Mammary epithelial cell (primary cell): ENCODE results near the gene SMIM28.

Experiments
- EZH2 ChIP-seq: IDR thresholded peaks from 2 replicates; pipeline ENCODE4 v1.6.1; 2012; ENCODE audit warnings: low read length, inconsistent platforms, borderline replicate concordance
- TF ChIP-seq, protein P1 (sequence below), 2 donors: IDR thresholded peaks in 1 of 2; conservative IDR thresholded peaks in 1 of 2; 2 replicates each; pipeline ENCODE4 v1.5.1; 2011 to 2012; ENCODE audit warnings: inconsistent platforms in 2 of 2, low read length in 2 of 2, mild to moderate bottlenecking in 2 of 2, control low read depth in 1 of 2, low read depth in 1 of 2; ENCODE audit not compliant: insufficient read depth in 1 of 2; ENCODE audit errors: extremely low read depth in 1 of 2

DNA sequence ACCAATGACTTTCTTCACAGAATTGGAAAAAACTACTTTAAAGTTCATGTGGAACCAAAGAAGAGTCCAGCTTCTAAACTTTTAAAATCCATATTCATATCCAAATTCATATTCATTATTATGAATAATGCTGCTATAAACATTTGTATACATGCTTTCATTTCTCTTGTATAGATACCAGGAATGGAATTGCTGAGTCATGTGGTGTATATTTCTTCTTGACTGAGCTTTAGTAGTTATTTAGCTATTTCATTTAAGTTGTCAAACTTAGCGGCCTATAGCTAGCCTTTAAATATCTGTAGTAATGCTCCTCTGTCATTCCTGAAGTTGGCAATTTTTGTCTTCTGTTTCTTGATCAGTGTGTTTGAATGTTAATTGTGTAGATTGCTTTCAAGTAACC is 19.8 kb upstream of the SMIM28 start:
- TF ChIP-seq, protein P1, sequence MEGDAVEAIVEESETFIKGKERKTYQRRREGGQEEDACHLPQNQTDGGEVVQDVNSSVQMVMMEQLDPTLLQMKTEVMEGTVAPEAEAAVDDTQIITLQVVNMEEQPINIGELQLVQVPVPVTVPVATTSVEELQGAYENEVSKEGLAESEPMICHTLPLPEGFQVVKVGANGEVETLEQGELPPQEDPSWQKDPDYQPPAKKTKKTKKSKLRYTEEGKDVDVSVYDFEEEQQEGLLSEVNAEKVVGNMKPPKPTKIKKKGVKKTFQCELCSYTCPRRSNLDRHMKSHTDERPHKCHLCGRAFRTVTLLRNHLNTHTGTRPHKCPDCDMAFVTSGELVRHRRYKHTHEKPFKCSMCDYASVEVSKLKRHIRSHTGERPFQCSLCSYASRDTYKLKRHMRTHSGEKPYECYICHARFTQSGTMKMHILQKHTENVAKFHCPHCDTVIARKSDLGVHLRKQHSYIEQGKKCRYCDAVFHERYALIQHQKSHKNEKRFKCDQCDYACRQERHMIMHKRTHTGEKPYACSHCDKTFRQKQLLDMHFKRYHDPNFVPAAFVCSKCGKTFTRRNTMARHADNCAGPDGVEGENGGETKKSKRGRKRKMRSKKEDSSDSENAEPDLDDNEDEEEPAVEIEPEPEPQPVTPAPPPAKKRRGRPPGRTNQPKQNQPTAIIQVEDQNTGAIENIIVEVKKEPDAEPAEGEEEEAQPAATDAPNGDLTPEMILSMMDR (conservative IDR thresholded peaks at IDR 0.05 in 1 of 2, IDR thresholded peaks at IDR 0.05 in 1 of 2; ENCODE audit: extremely low read depth in 1 of 2, insufficient read depth in 1 of 2, low read depth in 1 of 2, low read length in 2 of 2) = no peak
- no peak for TF ChIP-seq EZH2
